ENCODE results near the gene C20orf202.

C20orf202 gene

DNA sequence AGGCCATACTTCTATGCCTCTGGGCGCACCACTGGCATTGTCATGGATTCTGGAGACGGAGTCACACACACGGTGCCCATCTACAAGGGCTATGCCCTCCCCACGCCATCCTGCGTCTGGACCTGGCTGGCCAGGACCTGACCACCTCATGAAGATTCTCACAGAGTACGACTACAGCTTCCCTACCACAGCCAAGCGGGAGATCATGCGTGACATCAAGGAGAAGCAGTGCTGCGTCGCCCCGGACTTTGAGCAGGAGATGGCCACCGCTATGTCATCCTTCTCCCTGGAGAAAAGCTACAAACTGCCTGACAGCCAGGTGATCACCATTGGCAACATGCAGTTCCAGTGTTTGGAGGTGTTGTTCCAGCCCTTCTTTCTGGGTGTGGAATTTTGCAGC lies 42.3 kb upstream of the C20orf202 start:
- Histone ChIP-seq H3K4me1 (ENCODE audit: control insufficient read depth in 1 of 2, insufficient read depth in 1 of 2, low read depth in 1 of 2, low read length in 1 of 2) (peaks cover 0 to 3% of the 10 kb centered on the region in 2 experiments), H3K27ac (no peak overlapping the region), H3K9me3 (no peaks in the 10 kb centered on the region), H3K27me3 (no peaks in the 10 kb centered on the region), H3K36me3 (peaks cover 72% of the 10 kb centered on the region), H3K4me3 (ENCODE audit: low read depth in 1 of 2, low read length in 1 of 2) (no peak overlapping the region)
- TF ChIP-seq, protein P1, sequence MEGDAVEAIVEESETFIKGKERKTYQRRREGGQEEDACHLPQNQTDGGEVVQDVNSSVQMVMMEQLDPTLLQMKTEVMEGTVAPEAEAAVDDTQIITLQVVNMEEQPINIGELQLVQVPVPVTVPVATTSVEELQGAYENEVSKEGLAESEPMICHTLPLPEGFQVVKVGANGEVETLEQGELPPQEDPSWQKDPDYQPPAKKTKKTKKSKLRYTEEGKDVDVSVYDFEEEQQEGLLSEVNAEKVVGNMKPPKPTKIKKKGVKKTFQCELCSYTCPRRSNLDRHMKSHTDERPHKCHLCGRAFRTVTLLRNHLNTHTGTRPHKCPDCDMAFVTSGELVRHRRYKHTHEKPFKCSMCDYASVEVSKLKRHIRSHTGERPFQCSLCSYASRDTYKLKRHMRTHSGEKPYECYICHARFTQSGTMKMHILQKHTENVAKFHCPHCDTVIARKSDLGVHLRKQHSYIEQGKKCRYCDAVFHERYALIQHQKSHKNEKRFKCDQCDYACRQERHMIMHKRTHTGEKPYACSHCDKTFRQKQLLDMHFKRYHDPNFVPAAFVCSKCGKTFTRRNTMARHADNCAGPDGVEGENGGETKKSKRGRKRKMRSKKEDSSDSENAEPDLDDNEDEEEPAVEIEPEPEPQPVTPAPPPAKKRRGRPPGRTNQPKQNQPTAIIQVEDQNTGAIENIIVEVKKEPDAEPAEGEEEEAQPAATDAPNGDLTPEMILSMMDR (IDR thresholded peaks at IDR 0.05) = no peak

DNA sequence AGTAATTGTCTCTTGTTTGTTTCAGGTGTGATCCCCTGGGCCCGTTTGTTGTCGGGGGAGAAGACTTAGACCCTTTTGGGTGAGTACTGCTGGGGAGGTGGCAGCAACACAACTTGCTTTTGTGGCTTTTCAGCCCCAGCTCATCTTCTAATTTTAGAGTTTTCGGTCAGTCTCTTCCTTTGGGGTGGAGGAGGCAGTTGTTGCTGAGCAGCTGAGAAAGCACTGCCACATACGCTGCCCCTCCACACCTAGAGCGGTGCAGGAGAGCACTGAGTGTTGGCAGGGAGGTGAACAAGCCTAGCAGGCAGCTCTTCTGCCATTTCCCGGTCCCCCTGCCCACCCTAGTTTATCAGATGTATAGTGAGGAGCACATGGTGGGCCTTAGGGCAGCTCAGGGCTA lies 40.1 kb upstream of the C20orf202 start:
- H3K4me1 ChIP-seq (ENCODE audit: control insufficient read depth in 1 of 2, insufficient read depth in 1 of 2, low read depth in 1 of 2, low read length in 1 of 2) = peaks cover 0 to 3% of the 10 kb centered on the region in 2 experiments
- H3K27me3 ChIP-seq = no peaks in the 10 kb centered on the region
- TF ChIP-seq, protein P1 (IDR thresholded peaks at IDR 0.05) = no peak
- H3K9me3 ChIP-seq = no peaks in the 10 kb centered on the region
- no peak overlapping the region for H3K27ac ChIP-seq
- H3K36me3 ChIP-seq = peaks cover 89% of the 10 kb centered on the region
- no peak overlapping the region for H3K4me3 ChIP-seq (ENCODE audit: low read depth in 1 of 2, low read length in 1 of 2)

DNA sequence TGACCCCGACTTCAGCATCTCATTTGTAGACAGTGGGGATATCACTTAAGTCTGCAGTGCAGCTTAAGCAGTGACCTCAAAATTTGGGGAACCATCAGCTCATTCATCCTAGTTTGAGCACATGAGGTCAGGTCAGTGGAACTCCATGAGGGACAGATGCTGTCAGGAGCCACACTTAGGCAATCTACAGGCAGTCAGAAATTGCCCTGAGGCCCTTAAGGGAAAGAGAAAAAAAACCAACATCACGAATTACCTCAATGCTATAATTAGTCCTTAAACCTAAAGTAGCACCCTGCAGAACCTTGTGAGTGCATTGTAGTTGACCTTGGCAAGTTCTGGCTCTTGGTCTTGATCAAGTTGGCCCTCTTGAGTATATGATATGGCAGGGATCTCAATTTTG lies 39.6 kb upstream of the C20orf202 start:
- H3K27ac ChIP-seq = no peak overlapping the region
- TF ChIP-seq, protein P1 (IDR thresholded peaks at IDR 0.05) = no peak
- H3K27me3 ChIP-seq = no peaks in the 10 kb centered on the region
- H3K9me3 ChIP-seq = no peaks in the 10 kb centered on the region
- H3K4me1 ChIP-seq (ENCODE audit: control insufficient read depth in 1 of 2, insufficient read depth in 1 of 2, low read depth in 1 of 2, low read length in 1 of 2) = peaks cover 0 to 3% of the 10 kb centered on the region in 2 experiments
- no peak overlapping the region for H3K4me3 ChIP-seq (ENCODE audit: low read depth in 1 of 2, low read length in 1 of 2)
- peaks cover 89% of the 10 kb centered on the region for H3K36me3 ChIP-seq

DNA sequence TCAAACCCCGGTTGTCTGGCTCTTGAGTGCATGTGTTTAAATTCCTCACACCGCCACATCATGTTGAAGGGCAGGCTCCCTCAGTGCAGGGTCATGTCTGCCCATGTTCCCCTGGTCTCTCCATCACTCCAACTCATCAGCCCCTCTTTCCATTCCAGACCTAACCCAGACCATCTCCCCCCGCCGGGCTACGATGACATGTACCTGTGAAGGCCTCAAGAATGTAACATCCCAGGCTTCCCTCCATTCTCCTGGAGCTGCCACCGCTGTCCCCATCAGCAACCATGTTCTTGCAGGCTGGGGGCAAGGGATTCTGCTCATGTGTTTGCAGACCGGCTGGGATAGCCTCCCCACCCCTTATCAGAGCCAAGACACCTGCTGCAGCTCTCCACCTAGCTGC lies 38.4 kb upstream of the C20orf202 start:
- Histone ChIP-seq H3K4me1 (ENCODE audit: control insufficient read depth in 1 of 2, insufficient read depth in 1 of 2, low read depth in 1 of 2, low read length in 1 of 2) (peaks cover 0 to 3% of the 10 kb centered on the region in 2 experiments), H3K27me3 (no peaks in the 10 kb centered on the region), H3K27ac (no peak overlapping the region), H3K36me3 (peaks cover 97% of the 10 kb centered on the region), H3K9me3 (no peaks in the 10 kb centered on the region), H3K4me3 (ENCODE audit: low read depth in 1 of 2, low read length in 1 of 2) (no peak overlapping the region)
- TF ChIP-seq, protein P1 (IDR thresholded peaks at IDR 0.05) = no peak

DNA sequence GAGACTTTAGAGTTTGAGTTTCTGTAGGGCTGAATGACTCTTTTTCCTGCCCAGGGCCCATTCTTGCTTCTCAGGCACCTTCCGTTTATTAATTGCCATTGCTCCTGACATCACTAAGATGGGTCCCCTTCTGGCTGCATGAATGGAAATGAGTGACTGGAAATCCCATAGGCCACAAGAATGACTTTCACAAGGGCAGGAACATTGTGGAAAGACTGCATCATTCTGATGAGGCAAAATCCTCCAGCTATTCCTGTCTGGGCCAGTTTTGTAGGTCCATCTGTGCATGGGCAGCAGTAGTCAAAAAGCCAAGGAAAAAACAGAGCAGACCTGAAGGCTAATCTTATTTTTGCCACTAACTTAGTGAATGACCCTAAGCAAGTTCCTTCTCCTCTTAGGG lies 37.7 kb upstream of the C20orf202 start:
- peaks cover 0 to 3% of the 10 kb centered on the region in 2 experiments for H3K4me1 ChIP-seq (ENCODE audit: control insufficient read depth in 1 of 2, insufficient read depth in 1 of 2, low read depth in 1 of 2, low read length in 1 of 2)
- TF ChIP-seq, protein P1 (IDR thresholded peaks at IDR 0.05) = no peak
- no peaks in the 10 kb centered on the region for H3K27me3 ChIP-seq
- H3K4me3 ChIP-seq (ENCODE audit: low read depth in 1 of 2, low read length in 1 of 2) = no peak overlapping the region
- H3K36me3 ChIP-seq = peaks cover 97% of the 10 kb centered on the region
- no peaks in the 10 kb centered on the region for H3K9me3 ChIP-seq
- no peak overlapping the region for H3K27ac ChIP-seq

DNA sequence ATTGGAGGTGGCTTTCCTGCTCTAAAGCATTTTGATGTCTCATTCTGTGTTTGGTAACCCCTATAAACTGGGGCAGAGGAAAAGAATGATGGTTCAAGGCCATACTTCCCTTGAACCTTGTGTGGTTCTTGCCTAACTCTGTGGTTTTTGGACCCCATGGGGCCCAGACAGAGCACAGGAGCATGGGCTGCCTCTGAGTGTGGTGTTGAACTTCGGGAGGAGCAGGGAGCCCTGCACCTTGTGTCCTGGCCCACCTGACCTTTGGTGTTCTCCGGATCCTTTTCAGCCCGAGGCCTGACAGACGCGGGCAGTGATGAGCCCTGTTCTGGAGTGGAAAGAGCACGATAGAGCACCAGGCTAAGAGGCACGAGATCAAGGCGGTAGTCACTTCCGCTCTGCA lies 37.3 kb upstream of the C20orf202 start:
- Histone ChIP-seq H3K27me3 (no peaks in the 10 kb centered on the region), H3K9me3 (no peaks in the 10 kb centered on the region), H3K27ac (no peak overlapping the region), H3K4me1 (ENCODE audit: control insufficient read depth in 1 of 2, insufficient read depth in 1 of 2, low read depth in 1 of 2, low read length in 1 of 2) (peaks cover 0 to 3% of the 10 kb centered on the region in 2 experiments), H3K36me3 (peaks cover 97% of the 10 kb centered on the region), H3K4me3 (ENCODE audit: low read depth in 1 of 2, low read length in 1 of 2) (no peak overlapping the region)
- TF ChIP-seq, protein P1 (IDR thresholded peaks at IDR 0.05) = no peak
